WTC11 (cell line): ENCODE results near the gene CUL1. TPM values are rescaled to one million over a fixed set of nuclear protein-coding genes. Genes with fewer than 3 reads are reported as not detected.
"Not testable (repeated sequence)": the region's sequence is repeated elsewhere in the genome, so short reads cannot be mapped to it uniquely, and the experiment has no call there.

Experiments
- ATAC-seq: fragments of 200-7000 bp; cut with Tn5 transposase; 2 replicates; pipeline ENCODE4 v1.10.0; 2021; ENCODE audit warnings: mild to moderate bottlenecking, moderate library complexity
- CTCF ChIA-PET: fragments of 300-600 bp; sonication (Branson Sonifier 250); formaldehyde crosslinking; loops from one replicate; lab custom pipeline; 2021; ENCODE audit warnings: antibody characterized with exemption; lab: Charles Lee
- POLR2A ChIA-PET: fragments of 350-600 bp; sonication (Branson Sonifier 250); formaldehyde crosslinking; loops from one replicate; lab custom pipeline; 2021; ENCODE audit warnings: antibody characterized with exemption; lab: Charles Lee
- DNase-seq: peaks from one replicate; pipeline ENCODE4 v3.0.0; 2021; ENCODE audit warnings: low spot score
- H3K27ac Mint-ChIP-seq: 2 replicates; pipeline ENCODE4 v1.8.0; 2021; ENCODE audit warnings: mixed read lengths
- H3K27me3 Mint-ChIP-seq: 2 replicates; pipeline ENCODE4 v1.8.0; 2021; ENCODE audit warnings: low read depth, mild to moderate bottlenecking, moderate library complexity, mixed read lengths
- H3K36me3 Mint-ChIP-seq: 2 replicates; pipeline ENCODE4 v1.8.0; 2021; ENCODE audit warnings: mixed read lengths
- H3K4me1 Mint-ChIP-seq: 2 replicates; pipeline ENCODE4 v1.8.0; 2022; ENCODE audit warnings: mixed read lengths
- H3K4me3 Mint-ChIP-seq: 2 replicates; pipeline ENCODE4 v1.8.0; 2021; ENCODE audit warnings: mild to moderate bottlenecking, moderate library complexity, mixed read lengths
- H3K9me3 Mint-ChIP-seq: 2 replicates; pipeline ENCODE4 v1.8.0; 2021; ENCODE audit warnings: mixed read lengths
- ESRRA ChIP-seq: sonication (generic); formaldehyde crosslinking; IDR thresholded peaks from 2 replicates; pipeline ENCODE4 v1.8.1; 2022; ENCODE audit warnings: mild to moderate bottlenecking, missing genetic modification reagents, borderline replicate concordance
- ETV6 ChIP-seq: sonication (generic); formaldehyde crosslinking; IDR thresholded peaks from 2 replicates; pipeline ENCODE4 v1.8.1; 2022; ENCODE audit warnings: mild to moderate bottlenecking, missing genetic modification reagents
- FOXP1 ChIP-seq: sonication (generic); formaldehyde crosslinking; IDR thresholded peaks from 2 replicates; pipeline ENCODE4 v1.8.0; 2022; ENCODE audit warnings: missing genetic modification reagents, mild to moderate bottlenecking, moderate library complexity, borderline replicate concordance
- MLX ChIP-seq: sonication (generic); formaldehyde crosslinking; IDR thresholded peaks from 2 replicates; pipeline ENCODE4 v1.8.1; 2023; ENCODE audit warnings: mild to moderate bottlenecking, missing genetic modification reagents, moderate library complexity
- NR2C2 ChIP-seq: sonication (generic); formaldehyde crosslinking; IDR thresholded peaks from 2 replicates; pipeline ENCODE4 v1.8.0; 2022; ENCODE audit warnings: mild to moderate bottlenecking, missing genetic modification reagents
- SOX15 ChIP-seq: fragments of 250-450 bp; sonication (Bioruptor Pico); IDR thresholded peaks from 2 replicates; pipeline ENCODE4 v1.9.0; 2021; ENCODE audit warnings: mild to moderate bottlenecking
- STAT6 ChIP-seq: sonication (generic); formaldehyde crosslinking; conservative IDR thresholded peaks from 2 replicates; pipeline ENCODE4 v1.8.1; 2023; ENCODE audit warnings: mild to moderate bottlenecking, low read depth, missing genetic modification reagents, moderate library complexity
- USF2 ChIP-seq: sonication (generic); formaldehyde crosslinking; IDR thresholded peaks from 2 replicates; pipeline ENCODE4 v1.8.1; 2023; ENCODE audit warnings: mild to moderate bottlenecking, missing genetic modification reagents, moderate library complexity
- ZBTB21 ChIP-seq: sonication (generic); formaldehyde crosslinking; IDR thresholded peaks from 2 replicates; pipeline ENCODE4 v1.8.1; 2023; ENCODE audit warnings: mild to moderate bottlenecking, missing genetic modification reagents, borderline replicate concordance
- ZBTB43 ChIP-seq: sonication (generic); formaldehyde crosslinking; IDR thresholded peaks from 2 replicates; pipeline ENCODE4 v1.8.1; 2023; ENCODE audit warnings: mild to moderate bottlenecking, missing genetic modification reagents
- ZNF219 ChIP-seq: sonication (generic); formaldehyde crosslinking; IDR thresholded peaks from 2 replicates; pipeline ENCODE4 v1.8.0; 2023; ENCODE audit warnings: missing genetic modification reagents, mild to moderate bottlenecking, borderline replicate concordance
- ZNF532 ChIP-seq: fragments of 250-450 bp; sonication (Bioruptor Pico); IDR thresholded peaks from 2 replicates; pipeline ENCODE4 v1.9.0; 2021; ENCODE audit warnings: mild to moderate bottlenecking, borderline replicate concordance
- total RNA-seq: library from RNA; stranded (reverse); gene quantifications from 3 replicates; pipeline ENCODE4 v1.2.3, GENCODE V29; 2021

Gene CUL1
- total RNA-seq, 1 experiment from 2014 or later = 50.5 TPM

- H3K27me3 Mint-ChIP-seq = no peaks in the 10 kb centered on the region
- DNase-seq (no peak), ATAC-seq (no peak)
- no peaks in the 10 kb centered on the region for H3K36me3 Mint-ChIP-seq
- H3K4me3 Mint-ChIP-seq = no peak overlapping the region
- H3K4me1 Mint-ChIP-seq = peaks cover 73% of the 10 kb centered on the region
- H3K9me3 Mint-ChIP-seq = no peaks in the 10 kb centered on the region
- ChIA-PET CTCF (interaction anchor here (0.6 to 1.0 kb wide), 2 partner anchors 9 to 44 kb away, joined by 3 read pairs; no protein-coding TSS in a partner anchor), POLR2A (interaction anchor here (1.3 kb wide), 1 partner anchor 155 kb away, joined by 3 read pairs; no protein-coding TSS in a partner anchor)
- TF ChIP-seq ESRRA (CRISPR knock-in tag) = no peak
- TF ChIP-seq USF2 (CRISPR knock-in tag) = no peak
- TF ChIP-seq SOX15 = no peak
- TF ChIP-seq STAT6 (CRISPR knock-in tag) = no peak
- TF ChIP-seq ZBTB21 (CRISPR knock-in tag) = no peak
- TF ChIP-seq ZNF532 (CRISPR knock-in tag) = no peak
- TF ChIP-seq NR2C2 (CRISPR knock-in tag) = no peak
- no peak for TF ChIP-seq FOXP1 (CRISPR knock-in tag)
- TF ChIP-seq MLX (CRISPR knock-in tag) = no peak
- H3K27ac Mint-ChIP-seq = peak overlapping the region; percentile 59; the same call in 1 of the 2 replicates
These were observed 4.4 kb downstream of the CUL1 start for GRCh38 chr7:148702876-148703670.

- ATAC-seq, H3K36me3 Mint-ChIP-seq, POLR2A ChIA-PET, DNase-seq, CTCF ChIA-PET, H3K4me3 Mint-ChIP-seq, H3K27ac Mint-ChIP-seq, H3K27me3 Mint-ChIP-seq, H3K9me3 Mint-ChIP-seq: not testable (repeated sequence)
- peaks cover 79% of the 10 kb centered on the region for H3K4me1 Mint-ChIP-seq
These were observed 4.9 kb downstream of the CUL1 start for GRCh38 chr7:148703671-148703962.

GRCh38 chr7:148704189-148704588 lies 5.5 kb downstream of the CUL1 start:
- no peak overlapping the region for H3K27ac Mint-ChIP-seq
- ChIA-PET CTCF (no interaction called here), POLR2A (no interaction called here)
- H3K36me3 Mint-ChIP-seq = no peaks in the 10 kb centered on the region
- DNase-seq (no peak), ATAC-seq (no peak)
- no peaks in the 10 kb centered on the region for H3K27me3 Mint-ChIP-seq
- peaks cover 85% of the 10 kb centered on the region for H3K4me1 Mint-ChIP-seq
- H3K9me3 Mint-ChIP-seq = no peaks in the 10 kb centered on the region
- no peak overlapping the region for H3K4me3 Mint-ChIP-seq
- no peak for TF ChIP-seq STAT6 (CRISPR knock-in tag)
- TF ChIP-seq ZBTB43 (CRISPR knock-in tag) = no peak
- TF ChIP-seq ZNF219 (CRISPR knock-in tag) = no peak
- TF ChIP-seq ETV6 (CRISPR knock-in tag) = no peak
